ACHN (cell line): ENCODE measurements around the gene SNX9.
"Not testable (repeated sequence)": the region's sequence is repeated elsewhere in the genome, so short reads cannot be mapped to it uniquely, and the experiment has no call there.

Source experiments
- DNase-seq: peaks from one replicate; pipeline ENCODE4 v3.0.0-alpha.2; 2015
- in situ Hi-C: cut with HindIII; loops from 2 replicates; pipeline ENCODE4 v1.10.0; 2017; ENCODE audit warnings: low sequenced_read_pairs, low pct_ligation_motif_present, low pct_unique_long_range_greater_than_20kb

The SNX9 gene

GRCh38 chr6:157823001-157823527, at the start of gene SNX9:
Gene SNX9, plus strand, starts transcription at chr6:157823246. Its CDS starts 189 bp downstream, at chr6:157823435.
- in situ Hi-C loops, result no loop called here
- DNase-seq, result peak; percentile 75

DNA sequence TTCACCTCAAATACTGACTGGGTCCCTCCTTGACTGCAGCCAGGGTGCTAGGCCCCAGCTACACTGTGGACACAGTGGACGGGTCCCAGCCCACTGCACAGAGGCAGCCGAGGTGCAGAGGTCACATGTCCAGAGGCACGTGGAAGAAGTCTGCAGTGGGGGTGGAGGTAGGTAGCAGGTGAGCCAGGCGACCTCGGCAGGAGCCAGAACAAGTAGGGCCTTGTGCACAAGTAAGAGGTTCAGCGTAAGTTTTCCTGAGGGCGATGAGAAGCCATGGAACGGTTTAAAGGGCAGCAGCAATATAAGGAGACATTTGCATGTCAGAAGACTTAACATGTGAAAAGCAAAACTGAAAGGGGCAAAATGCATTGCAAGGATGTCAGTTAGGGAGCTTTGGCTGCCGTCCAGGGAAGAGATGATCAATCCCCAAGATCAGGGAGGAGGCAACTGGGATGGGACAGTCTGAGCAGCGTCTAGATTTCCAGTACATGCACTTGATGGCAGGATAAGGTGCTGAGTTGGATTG, 49.7 kb upstream of the SNX9 start:
- no peak for DNase-seq
- in situ Hi-C loops, result no loop called here

GRCh38 chr6:157774153-157775135, 48.6 kb upstream of the SNX9 start:
- DNase-seq, result no peak
- in situ Hi-C loops, result no loop called here

GRCh38 chr6:157775376-157775775, 47.7 kb upstream of the SNX9 start:
- no peak for DNase-seq
- in situ Hi-C loops, result no loop called here

DNA sequence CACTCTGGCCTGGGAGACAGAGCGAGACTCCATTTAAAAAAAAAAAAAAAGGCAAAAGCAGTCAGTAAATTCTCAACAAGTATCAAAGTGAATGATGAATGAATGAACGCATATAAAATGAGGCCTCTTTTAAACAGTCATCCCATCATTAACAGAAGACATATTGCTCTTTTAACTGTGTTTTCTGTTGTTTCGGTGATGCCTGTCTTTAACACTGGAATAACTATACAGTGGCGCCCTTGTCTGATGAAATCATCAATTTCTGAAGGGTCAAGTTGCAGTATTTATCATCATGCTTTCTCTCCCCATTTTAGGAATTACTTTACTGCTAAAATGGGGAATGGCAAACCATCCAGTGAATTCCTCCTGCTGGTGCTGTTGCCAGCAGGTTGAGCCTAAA, 45.7 kb upstream of the SNX9 start:
- in situ Hi-C loops, result no loop called here
- DNase-seq, result no peak

GRCh38 chr6:157778719-157779118, 44.3 kb upstream of the SNX9 start:
- DNase-seq, result no peak
- in situ Hi-C loops, result no loop called here

DNA sequence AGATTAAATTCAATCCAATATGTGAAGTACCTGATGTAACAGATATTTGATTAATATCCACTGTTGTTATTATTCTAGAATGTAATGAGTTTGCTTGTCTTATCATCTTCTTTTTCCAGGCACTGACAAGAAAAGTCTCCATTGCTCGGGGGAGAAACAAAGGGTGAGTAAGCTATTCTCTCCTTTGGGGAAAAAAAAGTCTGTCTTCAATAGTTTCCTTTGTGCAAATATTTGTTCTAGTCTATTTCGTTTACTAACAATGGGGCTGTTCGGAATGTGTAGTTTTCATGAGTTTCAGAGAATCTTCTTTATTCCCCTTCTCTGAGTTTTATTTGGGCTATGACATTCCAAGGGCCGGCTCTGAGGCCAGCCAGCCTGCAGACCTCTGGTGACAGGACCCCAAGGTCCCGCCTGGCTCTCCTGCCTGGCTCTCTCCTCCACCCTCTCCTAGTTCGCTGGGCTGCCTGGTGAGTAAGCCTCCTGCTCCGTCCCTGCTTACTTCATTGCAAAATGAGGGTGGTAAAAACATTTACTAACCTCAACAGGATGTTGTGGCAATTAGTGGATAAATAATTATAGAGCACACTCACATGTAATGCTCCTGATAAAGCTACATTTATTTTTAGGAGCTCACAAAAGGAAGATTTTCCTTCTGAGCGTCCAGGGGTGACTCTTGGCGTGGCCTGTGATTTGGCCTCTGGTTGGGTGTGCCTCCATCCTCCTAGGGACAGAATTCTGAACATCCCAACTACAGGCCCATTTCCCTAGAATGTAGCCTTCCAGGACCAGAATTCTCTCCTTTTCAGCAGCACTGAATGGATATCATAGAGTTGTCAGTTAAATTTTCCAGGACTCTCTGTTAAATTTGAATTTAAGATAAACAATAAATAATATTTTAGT, 43.1 kb upstream of the SNX9 start:
- in situ Hi-C loops, result no loop called here
- no peak for DNase-seq

DNA sequence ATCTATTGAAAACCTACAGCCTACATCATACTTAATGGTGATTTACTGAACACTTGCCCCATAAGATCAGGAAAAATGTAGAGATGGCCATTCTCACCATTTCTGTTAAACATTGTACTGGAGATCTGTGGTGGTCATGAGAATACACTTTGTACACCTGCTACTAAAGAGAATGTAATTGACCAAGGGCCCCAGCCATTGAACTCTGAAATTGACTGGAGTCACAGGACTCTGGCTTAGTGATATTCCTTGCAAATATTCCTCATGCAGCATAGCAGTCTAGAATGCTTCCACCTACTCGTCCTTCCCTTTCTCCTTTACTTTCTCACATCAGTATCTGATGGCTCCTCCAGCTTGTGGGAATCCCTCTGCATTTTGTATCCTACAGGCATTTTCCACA, 37.4 kb upstream of the SNX9 start:
- DNase-seq, result no peak
- in situ Hi-C loops, result no loop called here

- in situ Hi-C loops, result no loop called here
- DNase-seq, result no peak
Measured at GRCh38 chr6:157786221-157786620, 36.8 kb upstream of the SNX9 start.

DNA sequence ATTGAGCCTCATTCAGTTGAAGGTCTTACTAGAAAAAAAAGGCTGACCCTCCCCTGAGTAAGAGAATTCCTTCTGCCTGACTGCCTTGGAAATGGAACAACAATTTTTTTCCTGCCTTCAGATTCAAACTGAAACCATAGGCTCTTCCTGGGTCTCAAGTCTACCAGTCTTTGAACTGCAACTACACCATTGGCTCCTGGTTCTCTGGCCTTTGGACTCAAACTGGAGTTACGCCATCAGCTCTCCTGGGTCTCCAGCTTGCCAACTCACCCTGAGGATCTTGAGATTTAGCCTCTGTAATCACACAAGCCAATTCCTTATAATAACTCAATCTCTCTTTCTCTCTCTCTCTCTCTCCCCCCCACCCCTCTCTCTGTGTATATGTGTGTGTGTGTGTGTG, 36.0 kb upstream of the SNX9 start:
- in situ Hi-C loops, result no loop called here
- no peak for DNase-seq

DNA sequence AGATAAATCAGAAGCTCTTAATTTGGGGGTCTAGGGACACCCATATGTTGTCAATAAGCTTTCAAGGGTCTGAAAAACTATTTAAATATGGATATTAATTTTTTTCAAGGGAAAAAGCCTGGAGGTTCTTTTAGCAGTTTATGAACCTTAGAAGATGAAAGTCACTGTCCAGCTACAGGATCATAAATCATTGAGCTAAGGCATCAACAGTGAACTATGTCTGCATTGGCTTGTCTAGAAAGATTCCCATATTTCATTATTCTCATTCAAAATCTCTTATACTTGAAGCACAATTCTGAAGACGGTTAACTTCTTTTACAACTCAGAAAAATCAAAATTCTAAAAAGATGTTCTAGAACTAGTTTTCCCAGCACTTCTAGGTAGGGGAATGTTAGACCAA, 34.9 kb upstream of the SNX9 start:
- DNase-seq, result no peak
- in situ Hi-C loops, result no loop called here

DNA sequence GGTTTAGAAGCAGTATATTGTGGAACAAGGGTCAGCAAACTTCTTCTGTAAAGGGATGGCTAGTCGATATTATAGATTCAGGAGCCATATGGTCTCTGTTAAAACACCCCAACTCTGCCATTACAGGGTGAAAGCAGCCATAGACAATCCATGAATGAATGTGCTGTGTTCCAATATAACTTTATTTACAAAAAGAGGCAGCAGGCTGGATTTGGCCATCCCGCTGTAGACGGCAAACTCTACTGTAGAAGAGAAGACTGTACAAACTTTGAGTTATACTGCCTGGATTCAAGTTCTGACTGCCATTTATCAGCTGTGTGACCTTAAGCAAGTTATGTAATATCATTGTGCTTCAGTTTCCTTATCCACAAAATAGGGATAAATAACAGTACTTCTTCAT, 33.7 kb upstream of the SNX9 start:
- in situ Hi-C loops, result no loop called here
- no peak for DNase-seq

GRCh38 chr6:157789861-157790260, 33.2 kb upstream of the SNX9 start:
- DNase-seq, result no peak
- in situ Hi-C loops, result no loop called here

- no peak for DNase-seq
- in situ Hi-C loops, result no loop called here
Measured at GRCh38 chr6:157790548-157791160, 32.4 kb upstream of the SNX9 start.

DNA sequence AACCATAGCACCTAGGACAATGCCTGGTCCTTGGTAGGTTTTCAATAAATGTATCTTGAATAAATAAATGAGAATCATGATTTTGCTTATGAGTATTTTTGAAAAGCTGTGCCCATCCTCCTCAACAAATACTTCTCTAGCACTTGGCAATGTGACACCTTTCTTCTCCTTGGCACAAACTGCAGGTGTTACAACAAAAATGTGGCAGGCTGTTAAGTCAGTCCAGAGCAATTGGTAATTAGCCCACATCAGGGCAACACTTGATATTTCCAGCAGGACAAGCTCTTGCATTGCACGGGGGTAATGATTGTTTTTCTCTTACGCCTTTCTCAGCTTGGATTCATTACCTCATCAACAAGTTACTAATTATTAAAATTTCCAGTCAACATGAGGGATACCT, 31.6 kb upstream of the SNX9 start:
- DNase-seq, result no peak
- in situ Hi-C loops, result no loop called here

- no peak for DNase-seq
- in situ Hi-C loops, result no loop called here
Measured at GRCh38 chr6:157792671-157793070, 30.4 kb upstream of the SNX9 start.

DNA sequence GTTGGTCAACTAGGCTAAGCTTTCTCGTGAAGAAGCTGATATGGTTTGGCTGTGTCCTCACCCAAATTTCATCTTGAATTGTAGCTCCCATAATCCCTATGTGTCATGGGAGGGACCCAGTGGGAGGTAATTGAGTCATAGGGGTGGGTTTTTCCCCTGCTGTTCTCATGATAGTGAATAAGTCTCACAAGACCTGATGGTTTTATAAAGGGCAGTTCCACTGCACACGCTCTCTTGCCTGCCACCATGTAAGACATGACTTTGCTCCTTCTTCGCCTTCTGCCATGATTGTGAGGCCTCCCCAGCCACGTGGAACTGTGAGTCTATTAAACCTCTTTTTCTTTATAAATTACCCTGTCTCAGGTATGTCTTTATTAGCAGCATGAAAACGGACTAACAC, 29.0 kb upstream of the SNX9 start:
- DNase-seq, in situ Hi-C loops: not testable (repeated sequence)

- in situ Hi-C loops, result no loop called here
- no peak for DNase-seq
Measured at GRCh38 chr6:157795841-157796240, 27.2 kb upstream of the SNX9 start.

DNA sequence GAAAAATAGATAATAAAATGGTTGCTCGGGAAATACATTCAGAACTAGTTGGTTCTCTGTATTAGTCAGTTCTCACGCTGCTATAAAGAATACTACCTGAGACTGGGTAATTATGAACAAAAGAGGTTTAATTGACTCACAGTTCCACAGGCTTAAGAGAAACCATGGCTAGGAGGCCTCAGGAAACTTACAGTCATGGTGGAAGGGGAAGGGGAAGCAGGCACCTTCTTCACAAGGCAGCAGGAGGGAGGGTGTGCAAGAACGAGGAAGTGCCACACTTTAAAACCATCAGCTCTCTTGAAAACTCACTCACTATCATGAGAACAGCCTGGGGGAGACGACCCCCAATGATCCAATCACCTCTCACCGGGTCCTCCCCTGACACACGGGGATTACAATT, 24.2 kb upstream of the SNX9 start:
- in situ Hi-C loops, result no loop called here
- DNase-seq, result no peak
